Motor neuron (in vitro differentiated cells): ENCODE measurements around the gene RYR3. TPM values are rescaled to one million over a fixed set of nuclear protein-coding genes. Genes with fewer than 3 reads are reported as not detected.

Source experiments
- ATAC-seq, 8 experiments: fragments of 200-7000 bp; cut with Tn5 transposase; replicated peaks in 6 of 8; 2 replicates each; pipeline ENCODE4 v1.8.0; 2021; ENCODE audit warnings: mild to moderate bottlenecking in 8 of 8, moderate library complexity in 8 of 8
- H3K27ac ChIP-seq, 2 donors: fragments of 250-450 bp; sonication (Bioruptor Pico); 2 replicates each; pipeline ENCODE4 v1.9.0; 2021; ENCODE audit warnings: antibody characterized with exemption in 2 of 2, mild to moderate bottlenecking in 2 of 2, moderate library complexity in 1 of 2
- H3K4me1 ChIP-seq, 2 donors: fragments of 250-450 bp; sonication (Bioruptor Pico); replicated peaks in 1 of 2; 2 replicates each; pipeline ENCODE4 v1.6.1; 2021; ENCODE audit warnings: antibody characterized with exemption in 2 of 2, mild to moderate bottlenecking in 2 of 2, moderate library complexity in 1 of 2
- H3K4me3 ChIP-seq, 5 donors: fragments of 250-450 bp; sonication (Bioruptor Pico); 2 replicates each; pipeline ENCODE4 v1.9.0; 2021; ENCODE audit warnings: antibody characterized with exemption in 5 of 5, mild to moderate bottlenecking in 5 of 5, moderate library complexity in 4 of 5
- WGBS, 10 experiments: fragments of 450-650 bp; shearing (Covaris generic); methylation state at CpG; one replicate each; pipeline ENCODE4 v1.0.0; 2022; 5-methylcytosine and 5-hydroxymethylcytosine counted together
- in situ Hi-C, 9 experiments: fragments of 400-800 bp; cut with MboI; loops; one replicate each; pipeline ENCODE4 v1.15.0; 2021; ENCODE audit warnings: low sequenced_read_pairs in 9 of 9, low pct_unique_long_range_greater_than_20kb in 2 of 9; ENCODE audit not compliant: unreplicated experiment in 9 of 9
- total RNA-seq, 8 experiments: library from RNA; unstranded; fragments of 300-600 nt; gene quantifications; 2 replicates each; pipeline versions ENCODE4 v1.2.3 to v1.2.4, GENCODE V29; 2022

RYR3 gene
- total RNA-seq, 8 experiments from 2014 or later = 0.51 to 5.8 (median 2.2) TPM

- no peak for ATAC-seq
- no peak overlapping the region for H3K27ac ChIP-seq
- H3K4me1 ChIP-seq = no peaks in the 10 kb centered on the region
- in situ Hi-C loops = no loop called here
- WGBS, 10 experiments = 0 to 95% (median 61%) methylated on average over 1 to 9 of the region's 13 CpGs; no CpG with 5 or more reads in 2 of the 10 experiments
- H3K4me3 ChIP-seq = no peak overlapping the region
Observed at GRCh38 chr15:33757516-33758232, 446.9 kb downstream of the RYR3 start.

GRCh38 chr15:33766389-33766788 is 455.6 kb downstream of the RYR3 start:
- no peak for ATAC-seq
- Histone ChIP-seq H3K4me1 (peaks cover 0 to 17% of the 10 kb centered on the region in 2 donors), H3K4me3 (no peak overlapping the region), H3K27ac (no peak overlapping the region)
- 0 to 81% (median 46%) methylated on average over 2 to 6 of the region's 7 CpGs; no CpG with 5 or more reads in 2 of the 10 experiments for WGBS, 10 experiments
- in situ Hi-C loops = no loop called here

GRCh38 chr15:33768670-33769190 is 458.0 kb downstream of the RYR3 start:
- in situ Hi-C loops = no loop called here
- ATAC-seq = peak in 4 of 8 experiments; percentile 28 to 71 (median 58)
- no peak overlapping the region for H3K27ac ChIP-seq

GRCh38 chr15:33773969-33774368 is 463.2 kb downstream of the RYR3 start:
- in situ Hi-C loops = no loop called here
- H3K27ac ChIP-seq = no peak overlapping the region
- peaks cover 0 to 19% of the 10 kb centered on the region in 2 donors for H3K4me1 ChIP-seq
- ATAC-seq = no peak
- 0 to 92% (median 60%) methylated on average over 1 to 3 of the region's 3 CpGs; no CpG with 5 or more reads in 3 of the 10 experiments for WGBS, 10 experiments
- no peak overlapping the region for H3K4me3 ChIP-seq

More at GRCh38 chr15:33768670-33769190, 458.0 kb downstream of the RYR3 start:
- 0 to 93% (median 63%) methylated on average over 1 to 6 of the region's 6 CpGs; no CpG with 5 or more reads in 1 of the 10 experiments for WGBS, 10 experiments
- H3K4me3 ChIP-seq = no peak overlapping the region
- H3K4me1 ChIP-seq = peaks cover 0 to 27% of the 10 kb centered on the region in 2 donors

GRCh38 chr15:33778852-33779251 is 468.1 kb downstream of the RYR3 start:
- in situ Hi-C loops = no loop called here
- ATAC-seq = no peak
- Histone ChIP-seq H3K4me3 (no peak overlapping the region), H3K4me1 (peaks cover 0 to 7% of the 10 kb centered on the region in 2 donors), H3K27ac (no peak overlapping the region)
- WGBS, 10 experiments = 38 to 100% (median 96%) methylated on average over 1 to 2 of the region's 2 CpGs

- ATAC-seq = no peak
- H3K4me3 ChIP-seq = no peak overlapping the region
- WGBS, 10 experiments = 43 to 89% (median 77%) methylated on average over 1 to 4 of the region's 5 CpGs; no CpG with 5 or more reads in 4 of the 10 experiments
- in situ Hi-C loops = no loop called here
- H3K4me1 ChIP-seq = peaks cover 0 to 4% of the 10 kb centered on the region in 2 donors
- H3K27ac ChIP-seq = no peak overlapping the region
Observed at GRCh38 chr15:33780011-33780768, 469.4 kb downstream of the RYR3 start.

- no peak overlapping the region for H3K27ac ChIP-seq
- 6 to 80% (median 54%) methylated on average over 1 to 5 of the region's 5 CpGs; no CpG with 5 or more reads in 2 of the 10 experiments for WGBS, 10 experiments
- in situ Hi-C loops = no loop called here
- ATAC-seq = peak in 2 of 8 experiments; percentile 52 to 67
- H3K4me1 ChIP-seq = peaks cover 0 to 4% of the 10 kb centered on the region in 2 donors
- no peak overlapping the region for H3K4me3 ChIP-seq
Observed at GRCh38 chr15:33782966-33783365, 472.2 kb downstream of the RYR3 start.

GRCh38 chr15:33785366-33785765 is 474.6 kb downstream of the RYR3 start:
- H3K4me3 ChIP-seq = no peak overlapping the region
- no peak for ATAC-seq
- WGBS, 10 experiments = 33 to 84% (median 61%) methylated on average over 3 to 6 of the region's 6 CpGs; no CpG with 5 or more reads in 5 of the 10 experiments
- peaks cover 0 to 4% of the 10 kb centered on the region in 2 donors for H3K4me1 ChIP-seq
- H3K27ac ChIP-seq = no peak overlapping the region
- in situ Hi-C loops = no loop called here

- H3K4me3 ChIP-seq = no peak overlapping the region
- 1 to 87% (median 58%) methylated on average over 2 to 8 of the region's 9 CpGs; no CpG with 5 or more reads in 2 of the 10 experiments for WGBS, 10 experiments
- in situ Hi-C loops = no loop called here
- peak in 2 of 8 experiments; percentile 72 to 84 for ATAC-seq
- H3K27ac ChIP-seq = no peak overlapping the region
- H3K4me1 ChIP-seq = no peaks in the 10 kb centered on the region
Observed at GRCh38 chr15:33788906-33789540, 478.3 kb downstream of the RYR3 start.

- no peak overlapping the region for H3K27ac ChIP-seq
- no peaks in the 10 kb centered on the region for H3K4me1 ChIP-seq
- no peak overlapping the region for H3K4me3 ChIP-seq
- in situ Hi-C loops = no loop called here
- no peak for ATAC-seq
- 63 to 100% (median 93%) methylated on average over 1 to 5 of the region's 5 CpGs; no CpG with 5 or more reads in 1 of the 10 experiments for WGBS, 10 experiments
Observed at GRCh38 chr15:33794453-33794852, 483.7 kb downstream of the RYR3 start.

GRCh38 chr15:33795070-33795469 is 484.3 kb downstream of the RYR3 start:
- in situ Hi-C loops = no loop called here
- 24 to 100% (median 90%) methylated on average over 1 to 3 of the region's 3 CpGs; no CpG with 5 or more reads in 2 of the 10 experiments for WGBS, 10 experiments
- H3K4me1 ChIP-seq = no peaks in the 10 kb centered on the region
- no peak for ATAC-seq
- no peak overlapping the region for H3K4me3 ChIP-seq
- H3K27ac ChIP-seq = no peak overlapping the region

- Histone ChIP-seq H3K4me1 (no peaks in the 10 kb centered on the region), H3K27ac (no peak overlapping the region), H3K4me3 (no peak overlapping the region)
- ATAC-seq = no peak
- 0 to 100% (median 83%) methylated on average over 1 to 2 of the region's 2 CpGs; no CpG with 5 or more reads in 3 of the 10 experiments for WGBS, 10 experiments
- in situ Hi-C loops = no loop called here
Observed at GRCh38 chr15:33797651-33798050, 486.9 kb downstream of the RYR3 start.
